GM23338 (cell line): ENCODE results near the gene SH2D3C. TPM values are rescaled to one million over a fixed set of nuclear protein-coding genes. Genes with fewer than 3 reads are reported as not detected.

ENCODE experiments used
- ATAC-seq: fragments of 200-7000 bp; cut with Tn5 transposase; 3 replicates; pipeline ENCODE4 v1.9.1; 2020
- DNase-seq: peaks from one replicate; pipeline ENCODE4 v3.0.0-alpha.2; 2015; ENCODE audit warnings: low spot score
- H2AFZ ChIP-seq: fragments of 200-600 bp; sonication (generic); 2 replicates; pipeline ENCODE4 v1.8.0; 2016; ENCODE audit warnings: antibody characterized with exemption, mild to moderate bottlenecking, moderate library complexity
- H3F3A ChIP-seq: fragments of 200-600 bp; sonication (generic); replicated peaks from 2 replicates; pipeline ENCODE4 v1.8.0; 2017; ENCODE audit warnings: antibody characterized with exemption, mixed run types, low read depth
- H3K27ac ChIP-seq: fragments of 200-600 bp; sonication (generic); 2 replicates; pipeline ENCODE4 v1.6.1; 2016; ENCODE audit warnings: low read depth
- H3K27me3 ChIP-seq: fragments of 200-600 bp; sonication (generic); 2 replicates; pipeline ENCODE4 v1.8.0; 2016; ENCODE audit warnings: mild to moderate bottlenecking, mixed run types, moderate library complexity; ENCODE audit not compliant: insufficient read depth
- H3K36me3 ChIP-seq: fragments of 200-600 bp; sonication (generic); 2 replicates; pipeline ENCODE4 v1.8.0; 2016; ENCODE audit warnings: mild to moderate bottlenecking; ENCODE audit not compliant: insufficient read depth
- H3K4me1 ChIP-seq: fragments of 200-600 bp; sonication (generic); 2 replicates; pipeline ENCODE4 v1.8.0; 2016; ENCODE audit warnings: mild to moderate bottlenecking, moderate library complexity; ENCODE audit not compliant: insufficient read depth
- H3K4me2 ChIP-seq: fragments of 200-600 bp; sonication (generic); 2 replicates; pipeline ENCODE4 v1.7.1; 2017; ENCODE audit warnings: mixed run types
- H3K4me3 ChIP-seq: fragments of 200-600 bp; sonication (generic); 2 replicates; pipeline ENCODE4 v1.6.1; 2016; ENCODE audit warnings: mixed run types
- H3K79me2 ChIP-seq: fragments of 200-600 bp; sonication (generic); replicated peaks from 2 replicates; pipeline ENCODE4 v1.8.0; 2017; ENCODE audit warnings: mild to moderate bottlenecking; ENCODE audit not compliant: insufficient read depth
- H3K9me2 ChIP-seq: fragments of 200-600 bp; sonication (generic); 2 replicates; pipeline ENCODE4 v1.8.0; 2017; ENCODE audit not compliant: insufficient read depth
- H4K20me1 ChIP-seq: fragments of 200-600 bp; sonication (generic); replicated peaks from 2 replicates; pipeline ENCODE4 v1.8.0; 2017; ENCODE audit warnings: mild to moderate bottlenecking; ENCODE audit not compliant: insufficient read depth
- H3K27ac Mint-ChIP-seq: 2 replicates; pipeline ENCODE4 v1.8.0; 2020; ENCODE audit warnings: inconsistent platforms, mild to moderate bottlenecking, moderate library complexity, mixed read lengths
- H3K27me3 Mint-ChIP-seq: 3 replicates; pipeline ENCODE4 v1.8.0; 2022; ENCODE audit warnings: low read depth, mild to moderate bottlenecking, moderate library complexity, mixed read lengths, inconsistent platforms; ENCODE audit not compliant: insufficient read depth, poor library complexity
- H3K36me3 Mint-ChIP-seq: 3 replicates; pipeline ENCODE4 v1.8.0; 2021; ENCODE audit warnings: low read depth, mild to moderate bottlenecking, inconsistent platforms, moderate library complexity, mixed read lengths
- H3K4me1 Mint-ChIP-seq: 3 replicates; pipeline ENCODE4 v1.8.0; 2020; ENCODE audit warnings: mild to moderate bottlenecking, inconsistent platforms, mixed read lengths
- H3K4me3 Mint-ChIP-seq: 3 replicates; pipeline ENCODE4 v1.8.0; 2021; ENCODE audit warnings: moderate library complexity, mild to moderate bottlenecking, inconsistent platforms, mixed read lengths
- H3K9me3 Mint-ChIP-seq: 3 replicates; pipeline ENCODE4 v1.8.0; 2020; ENCODE audit warnings: moderate library complexity, mild to moderate bottlenecking, inconsistent platforms, mixed read lengths
- CREB1 ChIP-seq: fragments of 250-450 bp; sonication (Bioruptor Pico); IDR thresholded peaks from 2 replicates; pipeline ENCODE4 v1.5.0; 2020; ENCODE audit warnings: low read depth, mild to moderate bottlenecking, moderate library complexity
- EZH2 ChIP-seq: fragments of 200-600 bp; sonication (generic); IDR thresholded peaks from one replicate; pipeline ENCODE4 v1.8.0; 2017; ENCODE audit warnings: antibody characterized with exemption, mild to moderate bottlenecking, low read depth; ENCODE audit not compliant: unreplicated experiment
- EZH2phosphoT487 ChIP-seq: fragments of 200-600 bp; sonication (generic); IDR thresholded peaks from one replicate; pipeline ENCODE4 v1.8.1; 2018; ENCODE audit warnings: antibody characterized with exemption; ENCODE audit not compliant: unreplicated experiment
- JUNB ChIP-seq: IDR thresholded peaks from one replicate; pipeline ENCODE4 v1.6.1; 2016; ENCODE audit warnings: antibody characterized with exemption; ENCODE audit not compliant: unreplicated experiment
- NANOG ChIP-seq: IDR thresholded peaks from 2 replicates; pipeline ENCODE4 v1.6.1; 2016; ENCODE audit warnings: antibody characterized with exemption, borderline replicate concordance
- POLR2AphosphoS5 ChIP-seq: IDR thresholded peaks from 2 replicates; pipeline ENCODE4 v1.6.1; 2016; ENCODE audit warnings: antibody characterized with exemption, low read depth
- STAT1 ChIP-seq: IDR thresholded peaks from one replicate; pipeline ENCODE4 v1.6.1; 2016; ENCODE audit warnings: antibody characterized with exemption; ENCODE audit not compliant: unreplicated experiment
- ZNF114 ChIP-seq: fragments of 250-450 bp; sonication (Bioruptor Pico); IDR thresholded peaks from 2 replicates; pipeline ENCODE4 v1.5.0; 2020; ENCODE audit warnings: mild to moderate bottlenecking, moderate library complexity
- ZNF331 ChIP-seq: fragments of 250-450 bp; sonication (Bioruptor Pico); IDR thresholded peaks from 2 replicates; pipeline ENCODE4 v1.5.0; 2020; ENCODE audit warnings: low read depth, mild to moderate bottlenecking, moderate library complexity
- polyA plus RNA-seq: library from polyadenylated mRNA; unstranded; fragments of >200 nt; fragmentation: Nextera tagmentation; extraction: Ambion mirVana; gene quantifications from 2 replicates; pipeline ENCODE4 v1.2.1, GENCODE V29; 2016
- total RNA-seq: library from RNA; depleted of rRNA; stranded (reverse); fragments of >200 nt; shearing (Covaris generic); gene quantifications from 2 replicates; pipeline ENCODE4 v1.2.3, GENCODE V29; 2014
- TF ChIP-seq, protein P1 (sequence below): fragments of 250-450 bp; sonication (Bioruptor Pico); IDR thresholded peaks from 2 replicates; pipeline ENCODE4 v1.5.0; 2020; ENCODE audit warnings: mild to moderate bottlenecking, moderate library complexity
- TF ChIP-seq, protein P2 (sequence below): IDR thresholded peaks from 2 replicates; pipeline ENCODE4 v1.6.1; 2016; ENCODE audit warnings: antibody characterized with exemption
- TF ChIP-seq, protein P3 (sequence below): IDR thresholded peaks from one replicate; pipeline ENCODE4 v1.6.1; 2018; ENCODE audit warnings: antibody characterized with exemption; ENCODE audit not compliant: unreplicated experiment
- TF ChIP-seq, protein P4 (sequence below), 2 experiments: fragments of 200-600 bp in 1 of 2; sonication (generic) in 1 of 2; conservative IDR thresholded peaks; 2 replicates each; pipeline versions ENCODE4 v1.5.1 to v1.6.1; 2016 to 2017; ENCODE audit warnings: antibody characterized with exemption in 2 of 2, low read depth in 2 of 2, mild to moderate bottlenecking in 2 of 2, moderate library complexity in 1 of 2

SH2D3C gene
- total and polyA plus RNA-seq, 2 experiments from 2014 or later, result 4.2 to 4.5 TPM

DNA sequence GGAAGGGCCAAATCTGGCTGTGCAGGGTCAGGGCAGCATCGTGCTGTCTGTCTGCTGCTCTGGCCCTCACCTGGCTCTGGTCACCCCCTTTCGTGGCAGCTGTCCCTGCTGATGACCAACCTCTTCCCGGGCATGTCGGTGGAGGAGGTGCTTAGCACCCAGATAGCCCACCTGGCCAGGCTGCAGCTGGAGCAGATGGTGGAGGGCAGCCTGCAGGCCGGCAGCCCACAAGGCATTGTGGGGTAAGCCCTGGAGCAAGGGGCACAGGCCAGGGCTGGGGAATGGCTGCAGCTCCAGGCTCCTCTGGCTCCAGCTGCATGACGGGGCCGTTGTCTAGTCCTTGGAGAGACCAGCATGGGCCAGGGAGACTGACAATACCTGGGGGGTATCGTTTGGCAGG lies 51.6 kb downstream of the SH2D3C start:
- Histone ChIP-seq H4K20me1 (no peaks in the 10 kb centered on the region), H3K4me1 (peaks cover 7% of the 10 kb centered on the region), H3K36me3 (no peaks in the 10 kb centered on the region), H3K79me2 (no peaks in the 10 kb centered on the region), H2AFZ (no peak overlapping the region), H3K4me2 (no peak overlapping the region), H3F3A (no peaks in the 10 kb centered on the region), H3K4me3 (no peak overlapping the region), H3K27ac (no peak overlapping the region), H3K27me3 (no peaks in the 10 kb centered on the region), H3K9me2 (no peaks in the 10 kb centered on the region)
- DNase-seq (no peak), ATAC-seq (no peak)
- Mint-ChIP-seq H3K36me3 (no peaks in the 10 kb centered on the region), H3K27ac (no peak overlapping the region), H3K4me3 (no peak overlapping the region), H3K4me1 (peaks cover 9% of the 10 kb centered on the region), H3K27me3 (peaks cover 3% of the 10 kb centered on the region), H3K9me3 (no peaks in the 10 kb centered on the region)
- TF ChIP-seq EZH2, result no peak
- TF ChIP-seq ZNF331 (CRISPR knock-in tag), result no peak
- TF ChIP-seq, protein P1, sequence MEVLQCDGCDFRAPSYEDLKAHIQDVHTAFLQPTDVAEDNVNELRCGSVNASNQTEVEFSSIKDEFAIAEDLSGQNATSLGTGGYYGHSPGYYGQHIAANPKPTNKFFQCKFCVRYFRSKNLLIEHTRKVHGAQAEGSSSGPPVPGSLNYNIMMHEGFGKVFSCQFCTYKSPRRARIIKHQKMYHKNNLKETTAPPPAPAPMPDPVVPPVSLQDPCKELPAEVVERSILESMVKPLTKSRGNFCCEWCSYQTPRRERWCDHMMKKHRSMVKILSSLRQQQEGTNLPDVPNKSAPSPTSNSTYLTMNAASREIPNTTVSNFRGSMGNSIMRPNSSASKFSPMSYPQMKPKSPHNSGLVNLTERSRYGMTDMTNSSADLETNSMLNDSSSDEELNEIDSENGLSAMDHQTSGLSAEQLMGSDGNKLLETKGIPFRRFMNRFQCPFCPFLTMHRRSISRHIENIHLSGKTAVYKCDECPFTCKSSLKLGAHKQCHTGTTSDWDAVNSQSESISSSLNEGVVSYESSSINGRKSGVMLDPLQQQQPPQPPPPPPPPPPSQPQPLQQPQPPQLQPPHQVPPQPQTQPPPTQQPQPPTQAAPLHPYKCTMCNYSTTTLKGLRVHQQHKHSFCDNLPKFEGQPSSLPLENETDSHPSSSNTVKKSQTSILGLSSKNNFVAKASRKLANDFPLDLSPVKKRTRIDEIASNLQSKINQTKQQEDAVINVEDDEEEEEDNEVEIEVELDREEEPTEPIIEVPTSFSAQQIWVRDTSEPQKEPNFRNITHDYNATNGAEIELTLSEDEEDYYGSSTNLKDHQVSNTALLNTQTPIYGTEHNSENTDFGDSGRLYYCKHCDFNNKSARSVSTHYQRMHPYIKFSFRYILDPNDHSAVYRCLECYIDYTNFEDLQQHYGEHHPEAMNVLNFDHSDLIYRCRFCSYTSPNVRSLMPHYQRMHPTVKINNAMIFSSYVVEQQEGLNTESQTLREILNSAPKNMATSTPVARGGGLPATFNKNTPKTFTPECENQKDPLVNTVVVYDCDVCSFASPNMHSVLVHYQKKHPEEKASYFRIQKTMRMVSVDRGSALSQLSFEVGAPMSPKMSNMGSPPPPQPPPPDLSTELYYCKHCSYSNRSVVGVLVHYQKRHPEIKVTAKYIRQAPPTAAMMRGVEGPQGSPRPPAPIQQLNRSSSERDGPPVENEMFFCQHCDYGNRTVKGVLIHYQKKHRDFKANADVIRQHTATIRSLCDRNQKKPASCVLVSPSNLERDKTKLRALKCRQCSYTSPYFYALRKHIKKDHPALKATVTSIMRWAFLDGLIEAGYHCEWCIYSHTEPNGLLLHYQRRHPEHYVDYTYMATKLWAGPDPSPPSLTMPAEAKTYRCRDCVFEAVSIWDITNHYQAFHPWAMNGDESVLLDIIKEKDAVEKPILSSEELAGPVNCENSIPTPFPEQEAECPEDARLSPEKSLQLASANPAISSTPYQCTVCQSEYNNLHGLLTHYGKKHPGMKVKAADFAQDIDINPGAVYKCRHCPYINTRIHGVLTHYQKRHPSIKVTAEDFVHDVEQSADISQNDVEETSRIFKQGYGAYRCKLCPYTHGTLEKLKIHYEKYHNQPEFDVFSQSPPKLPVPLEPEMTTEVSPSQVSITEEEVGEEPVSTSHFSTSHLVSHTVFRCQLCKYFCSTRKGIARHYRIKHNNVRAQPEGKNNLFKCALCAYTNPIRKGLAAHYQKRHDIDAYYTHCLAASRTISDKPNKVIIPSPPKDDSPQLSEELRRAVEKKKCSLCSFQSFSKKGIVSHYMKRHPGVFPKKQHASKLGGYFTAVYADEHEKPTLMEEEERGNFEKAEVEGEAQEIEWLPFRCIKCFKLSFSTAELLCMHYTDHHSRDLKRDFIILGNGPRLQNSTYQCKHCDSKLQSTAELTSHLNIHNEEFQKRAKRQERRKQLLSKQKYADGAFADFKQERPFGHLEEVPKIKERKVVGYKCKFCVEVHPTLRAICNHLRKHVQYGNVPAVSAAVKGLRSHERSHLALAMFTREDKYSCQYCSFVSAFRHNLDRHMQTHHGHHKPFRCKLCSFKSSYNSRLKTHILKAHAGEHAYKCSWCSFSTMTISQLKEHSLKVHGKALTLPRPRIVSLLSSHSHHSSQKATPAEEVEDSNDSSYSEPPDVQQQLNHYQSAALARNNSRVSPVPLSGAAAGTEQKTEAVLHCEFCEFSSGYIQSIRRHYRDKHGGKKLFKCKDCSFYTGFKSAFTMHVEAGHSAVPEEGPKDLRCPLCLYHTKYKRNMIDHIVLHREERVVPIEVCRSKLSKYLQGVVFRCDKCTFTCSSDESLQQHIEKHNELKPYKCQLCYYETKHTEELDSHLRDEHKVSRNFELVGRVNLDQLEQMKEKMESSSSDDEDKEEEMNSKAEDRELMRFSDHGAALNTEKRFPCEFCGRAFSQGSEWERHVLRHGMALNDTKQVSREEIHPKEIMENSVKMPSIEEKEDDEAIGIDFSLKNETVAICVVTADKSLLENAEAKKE (CRISPR knock-in tag), result no peak
- no peak for TF ChIP-seq STAT1
- no peak for TF ChIP-seq JUNB
- TF ChIP-seq ZNF114 (CRISPR knock-in tag), result no peak
- no peak for TF ChIP-seq NANOG
- TF ChIP-seq CREB1 (CRISPR knock-in tag), result no peak
- TF ChIP-seq, protein P2, sequence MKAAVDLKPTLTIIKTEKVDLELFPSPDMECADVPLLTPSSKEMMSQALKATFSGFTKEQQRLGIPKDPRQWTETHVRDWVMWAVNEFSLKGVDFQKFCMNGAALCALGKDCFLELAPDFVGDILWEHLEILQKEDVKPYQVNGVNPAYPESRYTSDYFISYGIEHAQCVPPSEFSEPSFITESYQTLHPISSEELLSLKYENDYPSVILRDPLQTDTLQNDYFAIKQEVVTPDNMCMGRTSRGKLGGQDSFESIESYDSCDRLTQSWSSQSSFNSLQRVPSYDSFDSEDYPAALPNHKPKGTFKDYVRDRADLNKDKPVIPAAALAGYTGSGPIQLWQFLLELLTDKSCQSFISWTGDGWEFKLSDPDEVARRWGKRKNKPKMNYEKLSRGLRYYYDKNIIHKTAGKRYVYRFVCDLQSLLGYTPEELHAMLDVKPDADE, result no peak
- TF ChIP-seq, protein P3, sequence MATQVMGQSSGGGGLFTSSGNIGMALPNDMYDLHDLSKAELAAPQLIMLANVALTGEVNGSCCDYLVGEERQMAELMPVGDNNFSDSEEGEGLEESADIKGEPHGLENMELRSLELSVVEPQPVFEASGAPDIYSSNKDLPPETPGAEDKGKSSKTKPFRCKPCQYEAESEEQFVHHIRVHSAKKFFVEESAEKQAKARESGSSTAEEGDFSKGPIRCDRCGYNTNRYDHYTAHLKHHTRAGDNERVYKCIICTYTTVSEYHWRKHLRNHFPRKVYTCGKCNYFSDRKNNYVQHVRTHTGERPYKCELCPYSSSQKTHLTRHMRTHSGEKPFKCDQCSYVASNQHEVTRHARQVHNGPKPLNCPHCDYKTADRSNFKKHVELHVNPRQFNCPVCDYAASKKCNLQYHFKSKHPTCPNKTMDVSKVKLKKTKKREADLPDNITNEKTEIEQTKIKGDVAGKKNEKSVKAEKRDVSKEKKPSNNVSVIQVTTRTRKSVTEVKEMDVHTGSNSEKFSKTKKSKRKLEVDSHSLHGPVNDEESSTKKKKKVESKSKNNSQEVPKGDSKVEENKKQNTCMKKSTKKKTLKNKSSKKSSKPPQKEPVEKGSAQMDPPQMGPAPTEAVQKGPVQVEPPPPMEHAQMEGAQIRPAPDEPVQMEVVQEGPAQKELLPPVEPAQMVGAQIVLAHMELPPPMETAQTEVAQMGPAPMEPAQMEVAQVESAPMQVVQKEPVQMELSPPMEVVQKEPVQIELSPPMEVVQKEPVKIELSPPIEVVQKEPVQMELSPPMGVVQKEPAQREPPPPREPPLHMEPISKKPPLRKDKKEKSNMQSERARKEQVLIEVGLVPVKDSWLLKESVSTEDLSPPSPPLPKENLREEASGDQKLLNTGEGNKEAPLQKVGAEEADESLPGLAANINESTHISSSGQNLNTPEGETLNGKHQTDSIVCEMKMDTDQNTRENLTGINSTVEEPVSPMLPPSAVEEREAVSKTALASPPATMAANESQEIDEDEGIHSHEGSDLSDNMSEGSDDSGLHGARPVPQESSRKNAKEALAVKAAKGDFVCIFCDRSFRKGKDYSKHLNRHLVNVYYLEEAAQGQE, result no peak
- TF ChIP-seq, protein P4, sequence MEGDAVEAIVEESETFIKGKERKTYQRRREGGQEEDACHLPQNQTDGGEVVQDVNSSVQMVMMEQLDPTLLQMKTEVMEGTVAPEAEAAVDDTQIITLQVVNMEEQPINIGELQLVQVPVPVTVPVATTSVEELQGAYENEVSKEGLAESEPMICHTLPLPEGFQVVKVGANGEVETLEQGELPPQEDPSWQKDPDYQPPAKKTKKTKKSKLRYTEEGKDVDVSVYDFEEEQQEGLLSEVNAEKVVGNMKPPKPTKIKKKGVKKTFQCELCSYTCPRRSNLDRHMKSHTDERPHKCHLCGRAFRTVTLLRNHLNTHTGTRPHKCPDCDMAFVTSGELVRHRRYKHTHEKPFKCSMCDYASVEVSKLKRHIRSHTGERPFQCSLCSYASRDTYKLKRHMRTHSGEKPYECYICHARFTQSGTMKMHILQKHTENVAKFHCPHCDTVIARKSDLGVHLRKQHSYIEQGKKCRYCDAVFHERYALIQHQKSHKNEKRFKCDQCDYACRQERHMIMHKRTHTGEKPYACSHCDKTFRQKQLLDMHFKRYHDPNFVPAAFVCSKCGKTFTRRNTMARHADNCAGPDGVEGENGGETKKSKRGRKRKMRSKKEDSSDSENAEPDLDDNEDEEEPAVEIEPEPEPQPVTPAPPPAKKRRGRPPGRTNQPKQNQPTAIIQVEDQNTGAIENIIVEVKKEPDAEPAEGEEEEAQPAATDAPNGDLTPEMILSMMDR (conservative IDR thresholded peaks at IDR 0.05; ENCODE audit: low read depth in 2 of 2), result no peak
- TF ChIP-seq EZH2phosphoT487, result no peak
- no peak for TF ChIP-seq POLR2AphosphoS5
